Panc1 (cell line): ENCODE data around the gene DCDC2B.

Experiments used
- POLR2AphosphoS5 ChIP-seq: IDR thresholded peaks from 2 replicates; pipeline ENCODE4 v1.6.1; 2012; ENCODE audit warnings: mild to moderate bottlenecking, low read depth, low read length, moderate library complexity
- TF ChIP-seq, protein P1 (sequence below): fragments of 450-650 bp; IDR thresholded peaks from 2 replicates; pipeline ENCODE4 v1.5.1; 2017; ENCODE audit warnings: mild to moderate bottlenecking

DNA sequence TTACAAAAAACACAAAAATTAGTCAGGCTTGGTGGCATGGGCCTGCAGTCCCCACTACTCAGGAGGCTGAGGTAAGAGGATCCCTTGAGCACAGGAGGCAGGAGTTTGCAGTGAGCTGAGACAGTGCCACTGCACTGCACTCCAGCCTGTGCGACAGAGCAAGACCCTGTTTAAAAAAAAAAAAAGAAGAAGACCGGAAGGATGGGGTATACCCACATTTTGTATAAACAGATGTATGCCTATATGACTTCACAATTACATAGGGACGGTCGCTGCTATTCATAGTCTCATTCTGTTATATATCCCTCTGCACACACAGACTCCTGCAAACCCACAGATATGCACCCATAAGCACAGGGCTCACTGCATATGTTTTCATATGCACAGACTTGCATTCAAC, 54.9 kb downstream of the DCDC2B start:
- no peak for TF ChIP-seq POLR2AphosphoS5
- TF ChIP-seq, protein P1, sequence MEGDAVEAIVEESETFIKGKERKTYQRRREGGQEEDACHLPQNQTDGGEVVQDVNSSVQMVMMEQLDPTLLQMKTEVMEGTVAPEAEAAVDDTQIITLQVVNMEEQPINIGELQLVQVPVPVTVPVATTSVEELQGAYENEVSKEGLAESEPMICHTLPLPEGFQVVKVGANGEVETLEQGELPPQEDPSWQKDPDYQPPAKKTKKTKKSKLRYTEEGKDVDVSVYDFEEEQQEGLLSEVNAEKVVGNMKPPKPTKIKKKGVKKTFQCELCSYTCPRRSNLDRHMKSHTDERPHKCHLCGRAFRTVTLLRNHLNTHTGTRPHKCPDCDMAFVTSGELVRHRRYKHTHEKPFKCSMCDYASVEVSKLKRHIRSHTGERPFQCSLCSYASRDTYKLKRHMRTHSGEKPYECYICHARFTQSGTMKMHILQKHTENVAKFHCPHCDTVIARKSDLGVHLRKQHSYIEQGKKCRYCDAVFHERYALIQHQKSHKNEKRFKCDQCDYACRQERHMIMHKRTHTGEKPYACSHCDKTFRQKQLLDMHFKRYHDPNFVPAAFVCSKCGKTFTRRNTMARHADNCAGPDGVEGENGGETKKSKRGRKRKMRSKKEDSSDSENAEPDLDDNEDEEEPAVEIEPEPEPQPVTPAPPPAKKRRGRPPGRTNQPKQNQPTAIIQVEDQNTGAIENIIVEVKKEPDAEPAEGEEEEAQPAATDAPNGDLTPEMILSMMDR: no peak
